Mesothelial cell of epicardium (in vitro differentiated cells): ENCODE measurements around the gene RPL13. TPM values are rescaled to one million over a fixed set of nuclear protein-coding genes. Genes with fewer than 3 reads are reported as not detected.
A peak's percentile ranks its signal among the peaks of the same experiment; 100 is the strongest.

Experiments
- DNase-seq, 2 experiments: peaks; one replicate each; pipeline ENCODE4 v3.0.0; 2021; ENCODE audit warnings: low spot score in 2 of 2; ENCODE audit not compliant: unreplicated experiment in 2 of 2
- H3K27ac Mint-ChIP-seq: 2 replicates; pipeline ENCODE4 v1.8.0; 2021; ENCODE audit warnings: mixed read lengths
- H3K27me3 Mint-ChIP-seq: 2 replicates; pipeline ENCODE4 v1.8.0; 2021; ENCODE audit warnings: low read depth, mixed read lengths
- H3K36me3 Mint-ChIP-seq: 2 replicates; pipeline ENCODE4 v1.8.0; 2021; ENCODE audit warnings: mixed read lengths
- H3K4me1 Mint-ChIP-seq: 2 replicates; pipeline ENCODE4 v1.8.0; 2021; ENCODE audit warnings: mixed read lengths
- H3K4me3 Mint-ChIP-seq: 2 replicates; pipeline ENCODE4 v1.8.0; 2021; ENCODE audit warnings: mild to moderate bottlenecking, moderate library complexity, mixed read lengths
- H3K9me3 Mint-ChIP-seq: 2 replicates; pipeline ENCODE4 v1.8.0; 2021; ENCODE audit warnings: mixed read lengths
- CTCF ChIP-seq: fragments of 200-600 bp; sonication (generic); IDR thresholded peaks from one replicate; pipeline ENCODE4 v1.5.0; 2021; ENCODE audit warnings: antibody characterized with exemption; ENCODE audit not compliant: unreplicated experiment
- total RNA-seq: library from RNA; stranded (reverse); gene quantifications from 3 replicates; pipeline ENCODE4 v1.2.1, GENCODE V29; 2021

Gene RPL13
- total RNA-seq, 1 donor from 2014 or later = 2,065 TPM

GRCh38 chr16:89575247-89576152 is 15.0 kb downstream of the RPL13 start, which contains the start of gene CPNE7:
CPNE7 (plus strand) TSS chr16:89575758; CDS start chr16:89575898, 140 bp downstream.
- H3K4me3 Mint-ChIP-seq = peak within 1 kb of the TSS; percentile 31
- no peaks in the 10 kb centered on the region for H3K9me3 Mint-ChIP-seq
- peaks cover 63% of the 10 kb centered on the region for H3K27me3 Mint-ChIP-seq
- TF ChIP-seq CTCF = no peak
- no peak for DNase-seq
- no peaks in the 10 kb centered on the region for H3K36me3 Mint-ChIP-seq
- H3K4me1 Mint-ChIP-seq = peaks cover 1% of the 10 kb centered on the region
- no peak within 1 kb of the TSS for H3K27ac Mint-ChIP-seq

DNA sequence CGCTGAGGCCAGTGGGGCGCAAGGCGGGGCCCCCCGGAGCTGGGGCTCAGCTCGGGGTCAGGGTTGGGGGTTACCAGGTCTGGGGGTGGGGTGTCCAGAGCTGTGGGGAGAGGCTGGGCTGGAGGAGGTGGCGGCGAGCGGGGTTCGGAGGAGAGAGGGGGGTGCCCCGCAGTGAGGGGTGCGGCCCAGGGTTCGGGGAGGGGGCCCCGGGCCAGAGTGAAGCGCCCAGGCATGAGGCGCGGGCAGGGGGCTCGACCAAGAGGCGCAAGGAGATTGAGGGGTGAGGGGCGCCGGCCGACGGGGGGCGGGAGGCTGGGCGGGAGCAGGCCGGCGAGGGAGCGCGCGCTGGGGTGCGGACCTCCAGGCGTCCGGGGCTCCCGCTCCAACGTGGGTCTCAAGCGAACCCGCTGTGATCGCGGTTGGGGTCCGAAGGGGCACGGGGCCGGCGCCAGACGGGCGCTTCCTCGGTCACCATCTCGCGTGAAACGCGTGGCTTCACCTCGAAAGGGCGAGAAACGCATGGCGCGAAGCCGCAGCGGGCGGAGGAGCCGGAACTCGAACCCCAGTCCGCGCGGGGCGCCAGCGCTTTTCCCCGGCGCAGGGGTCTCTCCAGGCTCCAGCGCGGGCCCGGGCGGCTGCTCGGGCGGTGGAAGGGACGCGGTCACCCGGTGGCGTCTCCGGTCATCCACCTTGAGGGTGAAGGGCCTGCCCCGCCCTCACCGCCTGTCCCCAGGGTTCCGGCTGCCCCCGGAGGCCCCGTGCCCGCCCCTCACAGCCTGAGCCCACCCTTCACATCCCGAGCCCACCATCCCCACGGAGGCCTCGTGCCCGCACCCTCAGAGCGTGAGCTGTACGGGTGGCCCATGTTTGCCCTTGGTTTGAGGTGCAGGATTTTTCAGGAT is 15.9 kb downstream of the RPL13 start:
- H3K9me3 Mint-ChIP-seq = no peaks in the 10 kb centered on the region
- H3K4me1 Mint-ChIP-seq = peaks cover 1% of the 10 kb centered on the region
- no peaks in the 10 kb centered on the region for H3K36me3 Mint-ChIP-seq
- H3K27me3 Mint-ChIP-seq = peaks cover 60% of the 10 kb centered on the region
- no peak overlapping the region for H3K27ac Mint-ChIP-seq
- no peak overlapping the region for H3K4me3 Mint-ChIP-seq
- DNase-seq = no peak
- TF ChIP-seq CTCF = no peak

DNA sequence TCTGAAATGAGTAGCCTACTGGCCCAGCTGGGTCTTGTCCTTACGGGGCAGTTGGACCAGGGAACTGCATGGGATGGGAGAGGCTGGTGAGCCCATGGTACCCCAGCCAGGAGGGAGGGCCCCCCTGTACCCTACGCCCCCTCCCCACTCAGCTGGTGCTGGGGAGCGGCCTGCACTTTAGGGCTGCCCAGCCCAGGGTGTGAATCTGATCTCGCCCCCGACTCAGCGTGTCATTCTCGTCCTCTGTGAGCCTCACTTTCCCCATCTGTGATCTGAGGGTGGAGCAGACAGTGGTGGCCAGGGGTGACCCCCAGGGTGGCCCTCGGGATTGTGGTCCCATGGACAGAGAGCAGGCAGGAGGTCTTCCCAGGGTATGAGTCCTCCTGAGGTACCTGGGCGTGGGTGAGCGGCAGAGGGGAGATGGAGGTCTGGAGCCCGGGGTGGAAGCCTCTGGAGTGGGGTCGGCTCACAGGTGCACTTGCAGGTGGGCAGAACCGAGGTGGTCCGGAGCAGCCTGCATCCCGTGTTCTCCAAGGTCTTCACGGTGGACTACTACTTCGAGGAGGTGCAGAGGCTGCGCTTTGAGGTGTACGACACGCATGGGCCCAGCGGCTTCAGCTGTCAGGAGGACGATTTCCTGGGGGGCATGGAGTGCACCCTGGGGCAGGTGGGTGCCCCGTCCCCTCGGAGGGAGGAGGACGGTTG is 16.7 kb downstream of the RPL13 start:
- Mint-ChIP-seq H3K36me3 (no peaks in the 10 kb centered on the region), H3K27me3 (peaks cover 52% of the 10 kb centered on the region), H3K4me1 (peaks cover 1% of the 10 kb centered on the region), H3K27ac (no peak overlapping the region), H3K4me3 (no peak overlapping the region), H3K9me3 (no peaks in the 10 kb centered on the region)
- no peak for DNase-seq
- no peak for TF ChIP-seq CTCF

DNA sequence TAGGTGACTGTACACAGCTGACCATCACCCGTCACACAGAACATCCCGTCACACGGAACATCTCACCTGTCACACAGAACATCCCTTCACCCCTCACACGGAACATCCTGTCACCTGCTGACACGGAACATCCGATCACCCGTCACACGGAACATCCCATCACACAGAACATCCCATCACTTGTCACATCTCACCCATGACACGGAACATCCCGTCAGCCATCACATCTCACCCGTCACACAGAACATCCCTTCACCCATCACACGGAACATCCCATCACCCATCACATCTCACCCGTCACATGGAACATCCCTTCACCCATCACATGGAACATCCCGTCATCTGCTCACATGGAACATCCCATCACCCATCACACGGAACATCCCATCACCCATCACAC is 18.9 kb downstream of the RPL13 start:
- H3K27ac Mint-ChIP-seq = no peak overlapping the region

More for the DNA sequence above, 18.9 kb downstream of the RPL13 start:
- no peaks in the 10 kb centered on the region for H3K9me3 Mint-ChIP-seq
- H3K4me3 Mint-ChIP-seq = no peak overlapping the region
- TF ChIP-seq CTCF = no peak
- DNase-seq = no peak
- peaks cover 31% of the 10 kb centered on the region for H3K27me3 Mint-ChIP-seq
- H3K4me1 Mint-ChIP-seq = peaks cover 1% of the 10 kb centered on the region
- H3K36me3 Mint-ChIP-seq = no peaks in the 10 kb centered on the region
